GM18511 (cell line): Measurements from ENCODE around the gene APOLD1.
"Not testable (repeated sequence)": the region's sequence is repeated elsewhere in the genome, so short reads cannot be mapped to it uniquely, and the experiment has no call there.

Experiments
- ATAC-seq: cut with Tn5 transposase; IDR thresholded peaks from one replicate; pipeline ENCODE4 v1.9.1; 2021; ENCODE audit warnings: mild to moderate bottlenecking, moderate library complexity; ENCODE audit not compliant: unreplicated experiment

APOLD1 gene

DNA sequence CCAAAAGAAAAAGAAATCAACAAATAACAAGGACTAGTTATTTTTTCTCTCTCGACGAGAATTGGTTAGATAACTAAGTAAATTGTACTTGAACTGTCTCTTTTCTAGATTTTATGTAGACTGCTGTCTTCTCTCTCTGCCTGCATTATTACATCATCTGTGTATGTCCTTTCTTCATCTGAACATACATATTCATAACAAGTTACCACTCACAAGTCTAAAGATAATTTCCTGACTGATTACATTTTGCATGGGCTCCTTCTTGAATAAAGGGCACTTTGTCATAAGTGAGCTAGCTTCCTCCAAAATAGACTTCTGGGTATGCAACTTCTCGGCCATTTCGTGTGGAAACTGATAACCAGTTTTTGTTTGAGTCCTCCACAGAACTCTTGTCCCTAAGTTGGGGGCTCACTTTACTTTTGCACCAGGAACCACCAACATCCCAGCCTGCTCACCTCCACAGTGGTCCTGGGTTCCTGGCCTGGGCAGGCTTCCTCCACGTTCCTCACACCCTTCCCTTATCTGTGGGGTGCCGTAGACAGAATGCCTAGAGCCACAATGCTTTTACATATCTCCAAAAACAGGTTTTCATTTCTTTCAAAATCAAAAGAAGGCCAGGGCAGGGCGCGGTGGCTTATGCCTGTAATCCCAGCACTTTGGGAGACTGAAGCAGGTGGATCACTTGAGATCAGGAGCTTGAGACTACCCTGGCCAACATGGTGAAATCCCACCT lies 21.5 kb downstream of the APOLD1 start:
- ATAC-seq: no peak

- not testable (repeated sequence) for ATAC-seq
Observed at GRCh38 chr12:12807517-12807903, 22.1 kb downstream of the APOLD1 start.

- peak; percentile 80 for ATAC-seq
Observed at GRCh38 chr12:12807970-12808702, 22.7 kb downstream of the APOLD1 start.

- ATAC-seq: no peak
Observed at GRCh38 chr12:12810553-12811021, 25.1 kb downstream of the APOLD1 start.

DNA sequence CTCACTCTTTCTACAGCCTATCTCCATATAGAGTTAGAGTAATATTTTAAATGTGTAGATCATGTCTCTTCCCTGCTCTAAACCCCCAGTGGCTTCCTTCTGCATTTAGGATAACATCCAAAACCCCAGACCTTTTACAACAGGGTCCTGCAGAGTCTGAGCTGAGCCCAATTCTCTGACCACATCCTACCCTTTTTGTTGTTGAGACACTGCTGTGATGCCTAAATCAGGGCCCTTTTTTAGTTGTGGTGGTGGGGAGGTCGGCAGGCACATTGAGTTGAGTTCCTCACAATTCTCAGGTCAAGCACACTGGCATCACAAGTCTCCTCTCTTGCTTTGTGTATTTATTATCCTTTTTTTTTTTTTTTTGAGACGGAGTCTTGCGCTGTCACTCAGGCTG lies 25.9 kb downstream of the APOLD1 start:
- ATAC-seq: no peak

DNA sequence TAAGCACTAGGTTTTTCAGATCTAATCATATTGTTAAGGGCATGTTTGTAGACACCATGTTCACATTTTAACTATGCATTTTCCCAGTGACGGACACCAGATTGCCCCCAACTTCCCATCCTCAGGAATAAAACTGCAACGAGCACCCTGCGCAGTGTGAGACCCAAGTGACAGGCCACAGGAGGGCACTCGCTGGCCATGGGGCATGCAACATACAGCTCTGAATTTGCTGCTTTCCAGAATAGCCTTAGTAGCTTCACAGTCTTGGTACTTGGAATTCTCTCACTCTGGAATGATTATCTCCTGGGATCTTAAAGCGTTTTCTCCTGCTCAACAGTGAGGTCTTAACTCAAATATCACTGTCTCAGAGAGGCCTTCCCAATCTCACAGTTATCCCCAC lies 26.7 kb downstream of the APOLD1 start:
- no peak for ATAC-seq

- no peak for ATAC-seq
Observed at GRCh38 chr12:12812618-12813119, 27.2 kb downstream of the APOLD1 start.

- peak; percentile 73 for ATAC-seq
Observed at GRCh38 chr12:12813120-12814101, 28.0 kb downstream of the APOLD1 start, which contains the start of gene DDX47. Gene DDX47 (plus strand): TSS chr12:12813346. CDS start chr12:12813368, 22 bp downstream.

GRCh38 chr12:12817616-12818015 lies 32.2 kb downstream of the APOLD1 start:
- peak; percentile 48 for ATAC-seq

DNA sequence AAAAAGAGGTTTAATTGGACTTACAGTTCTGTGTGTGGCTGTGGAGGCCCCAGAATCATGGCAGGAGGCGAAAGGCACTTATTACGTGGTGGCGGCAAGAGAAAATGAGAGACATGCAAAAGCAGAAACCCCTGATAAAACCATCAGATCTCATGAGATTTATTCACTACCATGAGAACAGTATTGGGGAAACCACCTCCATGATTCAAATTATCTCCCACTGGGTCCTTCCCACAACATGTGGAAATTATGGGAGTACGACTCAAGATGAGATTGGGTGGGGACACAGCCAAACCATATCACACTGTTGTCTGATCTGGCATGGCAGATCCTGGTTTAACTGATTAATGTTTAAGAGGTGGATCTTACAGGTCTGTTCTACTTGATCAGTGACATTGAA lies 33.2 kb downstream of the APOLD1 start:
- no peak for ATAC-seq

DNA sequence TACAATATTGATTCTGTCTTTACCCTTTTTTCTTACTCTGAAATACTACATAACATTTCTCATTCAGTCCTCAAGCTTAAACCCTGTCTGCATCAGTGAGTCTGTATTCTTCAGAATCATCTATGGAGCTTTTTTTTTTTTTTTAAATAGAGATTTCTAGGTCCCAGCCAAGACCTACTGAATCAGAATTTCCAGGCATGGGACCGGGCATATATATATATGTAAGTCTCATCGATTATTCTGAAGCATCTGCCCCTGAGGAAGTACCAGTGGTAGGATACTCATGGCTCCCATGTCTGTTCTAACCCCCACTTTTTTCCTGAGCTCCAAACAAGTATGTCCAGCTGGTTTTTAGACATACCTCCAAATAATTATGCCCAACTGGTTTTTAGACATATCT lies 33.8 kb downstream of the APOLD1 start:
- ATAC-seq: no peak

DNA sequence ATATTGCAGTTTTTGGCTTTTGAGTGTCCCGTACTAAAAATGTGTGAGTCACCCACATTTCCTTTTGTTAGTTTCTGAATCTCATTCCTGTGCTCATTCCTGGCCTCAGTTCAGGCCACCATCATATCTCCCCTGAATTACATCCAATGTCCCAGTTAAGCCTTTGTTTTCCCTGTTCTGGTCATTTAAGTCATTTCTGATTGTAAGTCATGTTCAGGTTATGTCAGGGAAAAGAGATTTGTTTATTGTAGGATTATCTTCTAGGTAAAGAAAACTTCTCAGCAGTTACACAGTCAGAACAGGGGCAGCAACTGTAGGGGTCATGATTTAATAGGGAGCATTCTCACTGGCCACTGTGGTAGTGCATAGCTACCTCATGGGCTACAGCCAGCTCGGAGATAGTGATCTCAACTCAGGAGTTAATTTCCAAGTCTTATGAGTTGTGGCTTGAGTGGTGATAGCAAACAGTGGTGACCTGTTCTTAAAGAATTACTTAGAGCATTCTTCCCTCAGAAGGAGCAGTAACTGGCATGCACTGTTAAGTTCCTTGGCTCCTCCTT lies 34.4 kb downstream of the APOLD1 start:
- ATAC-seq: no peak

- not testable (repeated sequence) for ATAC-seq
Observed at GRCh38 chr12:12820376-12820775, 34.9 kb downstream of the APOLD1 start.

DNA sequence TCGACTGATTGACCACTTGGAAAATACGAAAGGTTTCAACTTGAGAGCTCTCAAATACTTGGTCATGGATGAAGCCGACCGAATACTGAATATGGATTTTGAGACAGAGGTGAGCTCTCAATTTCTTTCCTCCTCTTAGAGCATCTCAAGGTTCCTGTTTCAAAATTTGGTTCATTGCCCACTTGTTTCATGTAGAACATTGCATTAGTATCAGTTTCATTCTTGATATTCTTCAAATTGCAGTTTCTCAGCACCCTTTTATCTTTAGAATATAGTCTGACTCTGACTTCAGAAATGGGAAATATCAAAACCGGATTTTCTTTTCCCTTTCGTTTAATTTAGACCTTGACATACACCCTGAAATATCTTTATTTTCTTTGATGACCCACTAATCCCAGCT lies 36.5 kb downstream of the APOLD1 start:
- peak; percentile 54 for ATAC-seq

DNA sequence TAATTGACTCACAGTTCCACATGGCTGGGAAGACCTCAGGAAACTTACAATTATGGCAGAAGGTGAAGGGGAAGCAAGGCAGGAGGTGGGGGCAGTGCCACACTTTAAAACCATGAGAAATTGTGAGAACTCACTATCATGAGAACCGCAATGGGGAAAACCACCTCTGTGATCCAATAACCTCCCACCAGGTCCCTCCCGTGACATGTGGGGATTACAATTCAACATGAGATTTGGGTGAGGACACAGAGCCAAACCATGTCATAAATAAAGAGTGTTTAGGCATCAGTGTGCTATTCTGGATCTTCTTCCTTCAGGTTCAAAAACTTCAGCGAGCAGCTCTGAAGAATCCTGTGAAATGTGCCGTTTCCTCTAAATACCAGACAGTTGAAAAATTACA lies 37.4 kb downstream of the APOLD1 start:
- ATAC-seq: no peak

GRCh38 chr12:12823300-12823699 lies 37.8 kb downstream of the APOLD1 start:
- ATAC-seq: no peak

DNA sequence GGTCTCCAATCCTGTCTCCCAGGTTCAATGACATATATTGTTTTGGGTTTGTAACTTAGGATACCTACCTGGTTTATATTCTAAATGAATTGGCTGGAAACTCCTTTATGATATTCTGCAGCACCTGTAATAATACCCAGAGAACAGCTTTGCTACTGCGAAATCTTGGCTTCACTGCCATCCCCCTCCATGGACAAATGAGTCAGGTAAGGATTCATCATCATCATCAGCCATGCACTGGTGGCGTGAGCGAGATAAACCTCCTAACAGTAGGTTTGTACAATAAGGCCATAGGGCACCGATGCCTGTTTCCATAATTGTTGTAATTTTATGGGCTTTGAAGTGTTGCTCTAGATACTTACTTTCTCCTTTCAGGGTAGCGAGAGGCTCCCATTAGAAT lies 38.4 kb downstream of the APOLD1 start:
- ATAC-seq: no peak

DNA sequence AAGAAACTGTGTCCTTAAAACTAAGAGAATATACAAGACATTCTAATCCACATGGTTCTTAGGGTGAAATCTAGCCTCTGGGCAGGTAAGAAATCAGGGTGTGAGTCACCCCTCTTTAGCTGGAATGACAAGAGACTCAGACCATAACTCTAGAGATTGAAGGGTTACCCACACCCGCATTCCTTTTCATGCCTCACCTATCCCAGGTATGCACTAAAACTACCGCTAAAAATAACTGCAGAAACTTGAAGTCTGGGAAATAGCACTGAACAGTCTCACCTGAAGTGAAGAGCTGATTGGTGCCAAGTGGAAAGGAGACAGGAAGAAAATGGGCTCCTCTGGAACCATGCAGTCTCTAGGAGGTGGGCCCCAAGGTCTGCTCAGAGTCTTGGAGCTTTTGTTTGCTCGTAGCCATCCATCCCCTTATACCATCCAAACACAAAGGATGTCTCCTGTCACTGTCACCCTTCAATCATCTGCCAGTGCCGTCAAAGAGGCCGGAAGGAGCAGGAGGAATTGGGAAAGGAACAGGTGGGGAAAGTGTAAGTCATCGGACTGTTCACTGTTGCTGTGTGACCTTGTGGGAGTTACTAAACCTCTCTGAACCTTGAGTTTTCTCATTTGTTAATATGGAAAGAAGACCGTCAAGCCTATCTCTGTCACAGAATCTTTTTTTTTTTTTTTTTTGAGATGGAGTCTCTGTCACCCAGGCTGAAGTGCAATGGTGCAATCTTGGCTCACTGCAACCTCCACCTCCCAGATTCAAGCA lies 50.1 kb downstream of the APOLD1 start:
- ATAC-seq: no peak

- ATAC-seq: no peak
Observed at GRCh38 chr12:12836571-12836970, 51.1 kb downstream of the APOLD1 start.
